Nephron (organoid): ENCODE data around the gene HDAC4.

Source experiments
- H3K27ac Mint-ChIP-seq, 3 experiments: 2 replicates each; pipeline ENCODE4 v1.8.0; 2020; ENCODE audit warnings: mixed read lengths in 3 of 3, mild to moderate bottlenecking in 2 of 3, moderate library complexity in 1 of 3
- H3K27me3 Mint-ChIP-seq: 2 replicates; pipeline ENCODE4 v1.8.0; 2021; ENCODE audit warnings: low read depth, mild to moderate bottlenecking, moderate library complexity, mixed read lengths
- H3K36me3 Mint-ChIP-seq: 2 replicates; pipeline ENCODE4 v1.8.0; 2020; ENCODE audit warnings: low read depth, mixed read lengths
- H3K4me1 Mint-ChIP-seq: 2 replicates; pipeline ENCODE4 v1.8.0; 2020; ENCODE audit warnings: mixed read lengths
- H3K4me3 Mint-ChIP-seq, 3 experiments: 2 replicates each; pipeline ENCODE4 v1.8.0; 2020; ENCODE audit warnings: mild to moderate bottlenecking in 3 of 3, mixed read lengths in 3 of 3, moderate library complexity in 2 of 3
- H3K9me3 Mint-ChIP-seq: 2 replicates; pipeline ENCODE4 v1.8.0; 2020; ENCODE audit warnings: mixed read lengths
- TF ChIP-seq, protein P1 (sequence below), 3 experiments: fragments of 200-600 bp; sonication (generic); IDR thresholded peaks; one replicate each; pipeline ENCODE4 v1.5.0; 2021; ENCODE audit warnings: antibody characterized with exemption in 3 of 3; ENCODE audit not compliant: unreplicated experiment in 3 of 3

Gene HDAC4

DNA sequence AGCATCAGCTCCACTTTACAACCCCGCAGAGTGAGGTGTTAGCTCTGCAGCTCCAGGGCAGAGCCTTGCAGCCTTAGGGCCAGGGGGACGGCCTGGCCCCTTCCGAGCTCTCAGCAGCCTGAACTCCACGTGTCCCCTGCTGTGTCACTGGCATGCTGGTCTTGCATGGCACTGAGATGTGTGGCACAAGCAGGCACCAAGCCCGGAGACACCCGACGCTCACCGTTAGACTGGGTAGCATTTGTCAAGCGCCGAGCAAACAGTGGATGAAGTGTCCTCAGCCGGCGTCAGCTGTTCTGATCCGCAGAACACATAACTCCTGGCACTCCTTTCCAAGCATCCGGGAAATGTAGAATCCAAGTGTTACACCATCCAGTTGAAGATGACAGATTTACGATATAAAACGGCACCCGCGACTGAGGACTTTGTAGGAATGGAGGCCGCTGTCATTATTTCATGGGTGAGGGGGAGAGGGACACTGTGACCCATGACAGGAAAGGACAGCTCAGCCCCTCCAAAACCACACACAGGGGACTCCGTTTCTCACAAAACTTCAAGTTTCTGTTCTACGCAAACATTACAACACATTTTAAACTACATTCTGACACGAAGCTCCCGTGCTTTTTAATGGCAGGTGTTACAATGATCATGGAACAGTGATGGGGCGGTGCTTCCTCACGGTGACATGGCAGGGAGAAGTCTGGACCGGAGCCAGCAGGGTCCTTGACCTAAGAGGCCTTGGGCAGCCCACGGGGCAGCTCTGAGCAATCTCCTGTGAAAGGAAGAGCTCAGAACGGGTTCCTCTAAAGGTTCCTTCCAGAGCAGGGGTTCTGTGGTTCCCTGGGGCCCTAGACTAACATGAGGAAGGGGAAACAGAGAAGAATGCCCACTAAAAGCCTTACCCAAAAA is 89.4 kb downstream of the HDAC4 start:
- Mint-ChIP-seq H3K4me1 (peaks cover 81% of the 10 kb centered on the region), H3K9me3 (peaks cover 16% of the 10 kb centered on the region), H3K27ac (peak overlapping the region; percentile 64 to 99 (median 87)), H3K36me3 (peaks cover 24% of the 10 kb centered on the region), H3K27me3 (peaks cover 4% of the 10 kb centered on the region), H3K4me3 (peak overlapping the region in 2 of 3 experiments; percentile 15 to 53)
- TF ChIP-seq, protein P1, sequence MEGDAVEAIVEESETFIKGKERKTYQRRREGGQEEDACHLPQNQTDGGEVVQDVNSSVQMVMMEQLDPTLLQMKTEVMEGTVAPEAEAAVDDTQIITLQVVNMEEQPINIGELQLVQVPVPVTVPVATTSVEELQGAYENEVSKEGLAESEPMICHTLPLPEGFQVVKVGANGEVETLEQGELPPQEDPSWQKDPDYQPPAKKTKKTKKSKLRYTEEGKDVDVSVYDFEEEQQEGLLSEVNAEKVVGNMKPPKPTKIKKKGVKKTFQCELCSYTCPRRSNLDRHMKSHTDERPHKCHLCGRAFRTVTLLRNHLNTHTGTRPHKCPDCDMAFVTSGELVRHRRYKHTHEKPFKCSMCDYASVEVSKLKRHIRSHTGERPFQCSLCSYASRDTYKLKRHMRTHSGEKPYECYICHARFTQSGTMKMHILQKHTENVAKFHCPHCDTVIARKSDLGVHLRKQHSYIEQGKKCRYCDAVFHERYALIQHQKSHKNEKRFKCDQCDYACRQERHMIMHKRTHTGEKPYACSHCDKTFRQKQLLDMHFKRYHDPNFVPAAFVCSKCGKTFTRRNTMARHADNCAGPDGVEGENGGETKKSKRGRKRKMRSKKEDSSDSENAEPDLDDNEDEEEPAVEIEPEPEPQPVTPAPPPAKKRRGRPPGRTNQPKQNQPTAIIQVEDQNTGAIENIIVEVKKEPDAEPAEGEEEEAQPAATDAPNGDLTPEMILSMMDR (IDR thresholded peaks at IDR 0.05; ENCODE audit: unreplicated experiment in 3 of 3) = no peak

DNA sequence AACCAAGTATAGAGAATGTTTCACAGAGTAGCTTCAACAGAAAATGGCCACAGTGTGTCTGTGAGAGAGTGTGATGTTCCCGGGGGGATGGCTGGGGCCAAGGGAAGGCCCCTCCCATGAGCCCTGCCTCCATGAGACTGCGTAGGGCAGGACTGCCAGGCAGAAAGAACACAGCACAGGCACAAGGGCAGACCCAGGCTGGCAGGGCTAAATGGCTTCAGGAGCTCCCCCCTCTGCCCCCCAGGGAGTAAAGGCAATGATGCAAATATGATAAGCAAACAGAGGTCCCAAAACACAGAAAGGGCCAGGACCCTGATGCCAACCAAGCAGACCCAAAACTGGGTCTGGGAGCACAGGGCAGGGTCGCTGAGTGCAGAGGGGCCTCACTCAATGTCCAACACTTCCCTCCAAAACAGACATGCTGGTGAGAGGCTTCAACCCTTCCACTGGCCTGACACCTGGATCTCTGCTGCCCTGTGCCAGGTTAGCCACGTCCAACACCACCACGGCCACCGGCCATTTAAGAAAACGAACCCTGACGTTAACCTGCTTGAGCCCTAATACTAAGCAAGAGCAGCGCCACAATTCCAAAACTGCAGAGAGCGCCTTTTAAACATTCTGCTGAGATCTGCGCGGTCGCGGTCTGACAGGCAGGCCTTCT is 90.3 kb downstream of the HDAC4 start:
- TF ChIP-seq, protein P1 (IDR thresholded peaks at IDR 0.05; ENCODE audit: unreplicated experiment in 3 of 3) = no peak
- Mint-ChIP-seq H3K4me3 (peak overlapping the region in 2 of 3 experiments; percentile 23 to 48), H3K9me3 (peaks cover 16% of the 10 kb centered on the region), H3K27ac (peak overlapping the region; percentile 87 to 99 (median 97)), H3K27me3 (peaks cover 4% of the 10 kb centered on the region), H3K36me3 (peaks cover 19% of the 10 kb centered on the region), H3K4me1 (peaks cover 85% of the 10 kb centered on the region)

DNA sequence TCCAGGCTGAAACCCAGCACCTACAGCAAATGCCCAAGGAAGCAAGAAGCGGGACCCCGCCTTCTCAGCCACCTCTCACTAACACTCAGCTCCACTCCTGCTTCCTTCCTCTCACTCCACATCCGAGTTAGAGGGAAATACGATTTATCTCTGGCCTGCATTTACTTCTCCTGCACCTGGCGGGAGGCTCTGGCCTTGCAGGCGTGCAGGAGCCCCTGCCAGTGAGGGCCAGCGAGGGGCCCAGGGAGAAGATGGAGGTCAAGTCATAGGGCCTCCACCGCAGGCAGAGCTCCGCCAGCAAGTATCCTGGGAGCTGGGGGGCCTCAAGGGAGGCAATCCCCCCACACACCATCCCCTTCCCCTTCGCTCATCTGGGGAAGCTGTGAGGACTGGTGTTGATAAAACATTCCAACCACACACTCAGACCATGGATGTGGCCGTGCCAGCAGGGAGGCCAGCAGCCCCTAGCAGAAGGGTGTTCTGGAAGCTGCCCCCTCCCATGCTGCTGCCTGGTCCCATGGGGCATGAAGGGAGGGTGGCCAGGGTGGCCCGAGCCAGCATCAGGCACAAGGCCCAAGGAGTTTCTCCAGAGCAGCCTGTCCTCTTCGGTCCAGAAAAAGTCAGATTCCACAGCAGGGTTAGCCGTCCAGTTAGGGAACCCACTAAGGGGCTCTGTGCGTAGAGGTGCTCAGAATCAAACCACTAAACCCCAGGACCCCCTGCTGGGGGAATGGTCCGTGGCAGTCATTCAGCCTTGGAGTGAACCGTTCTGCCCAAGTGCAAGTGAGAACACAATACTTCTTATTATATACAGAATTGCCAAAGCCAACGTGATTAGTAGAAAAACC is 91.2 kb downstream of the HDAC4 start:
- Mint-ChIP-seq H3K27me3 (peaks cover 4% of the 10 kb centered on the region), H3K36me3 (peaks cover 11% of the 10 kb centered on the region), H3K27ac (peak overlapping the region; percentile 97 to 99 (median 98)), H3K4me1 (peaks cover 84% of the 10 kb centered on the region), H3K4me3 (peak overlapping the region; percentile 72 to 82 (median 79)), H3K9me3 (peaks cover 9% of the 10 kb centered on the region)
- TF ChIP-seq, protein P1 (IDR thresholded peaks at IDR 0.05; ENCODE audit: unreplicated experiment in 3 of 3) = no peak

DNA sequence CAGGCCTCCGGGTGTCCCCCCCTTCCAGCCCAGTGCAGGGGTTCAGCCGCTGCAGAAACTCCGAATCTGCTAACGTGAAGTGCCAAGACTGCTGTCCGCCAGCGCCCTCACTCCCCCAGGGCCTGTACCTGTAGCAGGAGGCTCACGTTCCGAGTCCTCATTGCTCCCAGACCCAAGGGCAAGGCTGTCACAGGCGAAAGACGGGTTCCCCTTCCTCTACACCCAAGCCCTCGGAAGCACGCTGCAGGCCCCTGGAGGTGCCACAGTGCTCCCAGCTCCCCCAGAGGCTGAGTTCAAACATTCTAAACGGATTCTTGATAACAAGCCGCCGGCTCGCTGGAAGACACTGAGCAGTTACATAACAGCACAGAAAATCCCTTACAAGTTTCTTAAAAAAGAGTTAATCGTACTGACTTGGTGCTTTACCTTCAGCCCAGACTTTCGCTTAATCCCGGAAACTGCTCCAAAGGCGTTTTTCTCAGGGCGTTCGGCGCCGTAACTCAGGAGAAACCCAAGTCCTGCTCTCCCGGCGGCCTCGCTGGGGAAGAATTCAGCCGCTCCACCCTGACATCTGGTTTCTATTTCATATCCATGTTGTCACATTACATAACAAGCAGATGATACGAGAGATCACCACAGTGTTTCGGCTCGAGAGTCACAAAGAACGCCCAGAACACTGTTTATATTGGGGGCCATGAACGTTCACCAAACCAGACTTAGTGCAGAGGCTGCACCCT is 92.0 kb downstream of the HDAC4 start:
- peak overlapping the region; percentile 97 to 99 (median 98) for H3K27ac Mint-ChIP-seq
- peaks cover 83% of the 10 kb centered on the region for H3K4me1 Mint-ChIP-seq
- TF ChIP-seq, protein P1 (IDR thresholded peaks at IDR 0.05; ENCODE audit: unreplicated experiment in 3 of 3) = no peak
- H3K27me3 Mint-ChIP-seq = peaks cover 4% of the 10 kb centered on the region
- H3K9me3 Mint-ChIP-seq = peaks cover 4% of the 10 kb centered on the region
- peaks cover 3% of the 10 kb centered on the region for H3K36me3 Mint-ChIP-seq
- peak overlapping the region; percentile 72 to 82 (median 79) for H3K4me3 Mint-ChIP-seq

DNA sequence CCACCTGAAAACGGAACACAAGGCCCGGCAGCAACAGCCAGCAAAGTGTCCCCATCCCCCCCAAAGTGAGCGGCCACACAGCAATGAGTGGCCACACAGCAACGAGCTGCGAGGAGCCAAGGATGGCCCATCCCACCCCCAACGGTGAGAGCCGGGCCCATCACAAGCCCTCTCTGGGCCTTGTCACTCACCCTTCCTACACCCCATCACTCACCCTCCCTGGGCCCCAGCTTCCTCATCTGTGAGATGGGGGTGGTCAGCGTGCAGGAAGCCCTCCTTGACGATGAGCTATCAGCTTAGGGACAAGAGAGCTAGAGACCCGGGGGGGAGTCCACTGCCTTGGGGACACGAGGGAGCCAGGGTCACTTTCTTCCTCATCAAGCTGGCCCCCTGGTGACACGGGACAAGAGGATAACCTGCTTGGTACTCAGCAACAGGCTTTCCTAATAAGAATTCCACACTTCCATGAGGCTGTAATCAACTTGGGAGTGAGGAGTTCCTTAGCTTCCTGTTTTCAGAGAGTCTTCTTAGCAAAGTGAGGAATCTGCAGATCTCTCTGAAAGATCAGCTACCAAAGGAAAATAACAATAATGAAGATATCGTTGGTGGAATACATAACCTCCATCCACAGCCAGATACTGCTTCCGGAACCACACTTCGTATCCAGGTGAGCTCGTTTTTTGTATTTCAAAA is 92.8 kb downstream of the HDAC4 start:
- peaks cover 84% of the 10 kb centered on the region for H3K4me1 Mint-ChIP-seq
- H3K27me3 Mint-ChIP-seq = peaks cover 4% of the 10 kb centered on the region
- TF ChIP-seq, protein P1 (IDR thresholded peaks at IDR 0.05; ENCODE audit: unreplicated experiment in 3 of 3) = no peak
- peak overlapping the region; percentile 72 to 82 (median 79) for H3K4me3 Mint-ChIP-seq
- no peaks in the 10 kb centered on the region for H3K36me3 Mint-ChIP-seq
- peak overlapping the region; percentile 97 to 99 (median 98) for H3K27ac Mint-ChIP-seq
- H3K9me3 Mint-ChIP-seq = no peaks in the 10 kb centered on the region
